Progenitor cell of endocrine pancreas (in vitro differentiated cells): ENCODE measurements around the gene CPLX1. TPM values are rescaled to one million over a fixed set of nuclear protein-coding genes. Genes with fewer than 3 reads are reported as not detected.

Experiments used
- DNase-seq: peaks from one replicate; pipeline ENCODE4 v3.0.0; 2021; ENCODE audit warnings: low spot score; ENCODE audit not compliant: unreplicated experiment
- H3K27ac Mint-ChIP-seq: 2 replicates; pipeline ENCODE4 v1.8.0; 2021; ENCODE audit warnings: mild to moderate bottlenecking, moderate library complexity, mixed read lengths
- H3K27me3 Mint-ChIP-seq: 2 replicates; pipeline ENCODE4 v1.8.0; 2021; ENCODE audit warnings: mixed read lengths
- H3K36me3 Mint-ChIP-seq: 2 replicates; pipeline ENCODE4 v1.8.0; 2022; ENCODE audit warnings: mixed read lengths; ENCODE audit not compliant: insufficient read depth
- H3K4me1 Mint-ChIP-seq: 2 replicates; pipeline ENCODE4 v1.8.0; 2021; ENCODE audit warnings: low read depth, mixed read lengths
- H3K4me3 Mint-ChIP-seq: 2 replicates; pipeline ENCODE4 v1.8.0; 2021; ENCODE audit warnings: low read depth, mild to moderate bottlenecking, moderate library complexity, mixed read lengths
- H3K9me3 Mint-ChIP-seq: 2 replicates; pipeline ENCODE4 v1.8.0; 2021; ENCODE audit warnings: low read depth, mixed read lengths
- total RNA-seq: library from RNA; stranded (reverse); gene quantifications from 2 replicates; pipeline ENCODE4 v1.2.1, GENCODE V29; 2021
- TF ChIP-seq, protein P1 (sequence below): fragments of 200-600 bp; sonication (generic); IDR thresholded peaks from one replicate; pipeline ENCODE4 v1.5.0; 2021; ENCODE audit warnings: antibody characterized with exemption, mild to moderate bottlenecking; ENCODE audit not compliant: unreplicated experiment

The CPLX1 gene
- total RNA-seq, 1 donor from 2014 or later = 1.4 TPM

DNA sequence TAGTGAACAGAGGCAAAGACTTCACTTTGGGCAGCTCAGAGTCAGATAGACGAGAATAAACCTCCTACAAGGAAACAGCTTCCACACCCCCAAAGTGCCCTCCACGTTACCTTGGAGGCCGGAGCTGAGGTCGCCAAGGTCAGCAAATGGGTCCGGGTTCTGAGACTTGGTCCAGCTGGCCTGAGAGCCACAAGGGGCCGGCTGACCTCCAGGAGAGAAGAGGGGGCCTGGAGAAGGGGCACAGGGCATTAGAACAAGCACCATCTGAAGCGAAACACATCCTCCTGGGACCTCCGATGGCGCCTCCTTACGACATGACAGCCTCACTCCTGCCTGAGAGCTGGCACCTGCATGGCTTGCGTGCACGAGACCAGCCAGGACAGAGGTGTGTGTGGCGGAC lies 33.6 kb upstream of the CPLX1 start:
- no peaks in the 10 kb centered on the region for H3K4me1 Mint-ChIP-seq
- no peaks in the 10 kb centered on the region for H3K27me3 Mint-ChIP-seq
- H3K36me3 Mint-ChIP-seq = peaks cover 41% of the 10 kb centered on the region
- no peak overlapping the region for H3K4me3 Mint-ChIP-seq
- no peak overlapping the region for H3K27ac Mint-ChIP-seq
- DNase-seq = no peak
- no peaks in the 10 kb centered on the region for H3K9me3 Mint-ChIP-seq
- TF ChIP-seq, protein P1, sequence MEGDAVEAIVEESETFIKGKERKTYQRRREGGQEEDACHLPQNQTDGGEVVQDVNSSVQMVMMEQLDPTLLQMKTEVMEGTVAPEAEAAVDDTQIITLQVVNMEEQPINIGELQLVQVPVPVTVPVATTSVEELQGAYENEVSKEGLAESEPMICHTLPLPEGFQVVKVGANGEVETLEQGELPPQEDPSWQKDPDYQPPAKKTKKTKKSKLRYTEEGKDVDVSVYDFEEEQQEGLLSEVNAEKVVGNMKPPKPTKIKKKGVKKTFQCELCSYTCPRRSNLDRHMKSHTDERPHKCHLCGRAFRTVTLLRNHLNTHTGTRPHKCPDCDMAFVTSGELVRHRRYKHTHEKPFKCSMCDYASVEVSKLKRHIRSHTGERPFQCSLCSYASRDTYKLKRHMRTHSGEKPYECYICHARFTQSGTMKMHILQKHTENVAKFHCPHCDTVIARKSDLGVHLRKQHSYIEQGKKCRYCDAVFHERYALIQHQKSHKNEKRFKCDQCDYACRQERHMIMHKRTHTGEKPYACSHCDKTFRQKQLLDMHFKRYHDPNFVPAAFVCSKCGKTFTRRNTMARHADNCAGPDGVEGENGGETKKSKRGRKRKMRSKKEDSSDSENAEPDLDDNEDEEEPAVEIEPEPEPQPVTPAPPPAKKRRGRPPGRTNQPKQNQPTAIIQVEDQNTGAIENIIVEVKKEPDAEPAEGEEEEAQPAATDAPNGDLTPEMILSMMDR = no peak

DNA sequence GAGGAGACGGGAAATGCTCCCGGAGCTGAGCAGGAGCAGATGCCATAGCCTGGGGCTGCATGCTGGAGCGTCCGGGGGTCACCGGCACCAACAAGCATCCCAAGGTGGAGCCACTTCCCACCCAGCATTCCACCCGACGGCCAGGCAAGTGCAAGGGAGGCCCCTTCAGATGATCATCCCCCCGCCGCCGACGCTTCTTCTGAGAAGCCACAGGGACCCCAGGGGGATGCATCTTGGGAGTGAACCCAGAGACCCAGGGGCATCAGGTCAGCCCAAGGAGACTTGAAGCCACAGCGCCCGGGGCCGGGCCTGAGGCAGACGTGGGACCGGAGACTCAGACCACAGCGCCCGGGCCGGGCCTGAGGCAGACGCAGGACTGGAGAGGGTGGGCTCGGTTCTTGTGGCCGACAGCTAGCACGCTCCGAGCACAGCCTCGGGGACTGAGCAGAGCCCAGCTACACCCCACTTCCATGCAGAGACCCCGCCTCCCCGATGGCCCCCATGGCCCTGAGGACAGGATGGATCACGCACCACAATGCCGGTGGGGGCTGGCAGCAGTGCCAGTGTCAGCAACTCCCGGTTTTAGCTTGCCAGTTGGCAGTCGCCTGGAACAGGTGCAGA lies 33.0 kb upstream of the CPLX1 start:
- DNase-seq = no peak
- Mint-ChIP-seq H3K36me3 (peaks cover 41% of the 10 kb centered on the region), H3K4me1 (no peaks in the 10 kb centered on the region)

DNA sequence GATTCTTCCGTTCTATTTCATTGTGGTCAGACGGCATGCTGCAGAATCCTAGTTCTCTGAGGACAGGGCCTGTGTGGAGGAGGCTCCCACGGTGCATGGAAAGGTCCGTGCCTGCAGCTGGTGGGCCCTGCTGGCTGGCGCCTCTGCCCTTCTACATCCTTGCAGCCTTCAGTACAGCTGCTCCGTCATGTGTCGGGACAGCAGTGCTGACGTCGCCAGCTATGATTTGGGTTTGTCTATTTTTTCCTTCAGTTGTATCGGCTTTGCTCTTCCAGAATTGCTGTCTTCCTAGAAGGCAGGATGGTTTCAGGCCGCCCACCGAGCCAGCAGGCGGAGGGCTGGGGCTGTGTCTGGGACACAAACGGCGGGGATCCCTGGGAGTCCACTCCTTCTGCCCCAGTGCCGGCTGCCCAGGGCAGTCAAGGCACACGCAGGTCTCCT lies 32.1 kb upstream of the CPLX1 start:
- DNase-seq = no peak
- peaks cover 38% of the 10 kb centered on the region for H3K36me3 Mint-ChIP-seq
- no peaks in the 10 kb centered on the region for H3K27me3 Mint-ChIP-seq
- TF ChIP-seq, protein P1 = no peak
- no peaks in the 10 kb centered on the region for H3K9me3 Mint-ChIP-seq
- no peak overlapping the region for H3K27ac Mint-ChIP-seq
- no peak overlapping the region for H3K4me3 Mint-ChIP-seq
- H3K4me1 Mint-ChIP-seq = no peaks in the 10 kb centered on the region

More for the DNA sequence above, 33.0 kb upstream of the CPLX1 start:
- no peak overlapping the region for H3K27ac Mint-ChIP-seq
- no peaks in the 10 kb centered on the region for H3K27me3 Mint-ChIP-seq
- H3K4me3 Mint-ChIP-seq = no peak overlapping the region
- TF ChIP-seq, protein P1 = no peak
- no peaks in the 10 kb centered on the region for H3K9me3 Mint-ChIP-seq

DNA sequence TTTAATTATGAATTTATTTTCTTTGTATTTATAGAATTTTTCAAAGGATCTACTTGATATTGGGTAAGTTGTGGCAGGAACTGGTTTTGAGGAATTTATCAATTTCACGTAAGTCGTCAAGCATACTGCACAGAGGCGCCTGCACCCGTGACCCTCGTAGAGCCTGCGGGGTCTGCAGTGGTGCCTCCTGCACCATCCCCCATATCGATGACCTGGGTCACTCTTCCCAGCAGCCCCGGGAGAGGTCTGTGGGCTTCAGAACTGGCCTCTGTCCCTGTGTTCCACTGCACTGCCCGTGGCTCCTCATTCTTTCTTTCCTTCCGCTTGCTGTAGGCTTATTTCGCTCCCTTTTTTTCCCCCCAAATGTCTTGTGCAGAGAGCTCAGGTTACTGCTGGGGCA lies 31.5 kb upstream of the CPLX1 start:
- H3K27ac Mint-ChIP-seq = no peak overlapping the region
- H3K4me3 Mint-ChIP-seq = no peak overlapping the region
- peaks cover 32% of the 10 kb centered on the region for H3K36me3 Mint-ChIP-seq
- DNase-seq = no peak
- no peaks in the 10 kb centered on the region for H3K4me1 Mint-ChIP-seq
- H3K9me3 Mint-ChIP-seq = no peaks in the 10 kb centered on the region
- no peaks in the 10 kb centered on the region for H3K27me3 Mint-ChIP-seq
- TF ChIP-seq, protein P1 = no peak

DNA sequence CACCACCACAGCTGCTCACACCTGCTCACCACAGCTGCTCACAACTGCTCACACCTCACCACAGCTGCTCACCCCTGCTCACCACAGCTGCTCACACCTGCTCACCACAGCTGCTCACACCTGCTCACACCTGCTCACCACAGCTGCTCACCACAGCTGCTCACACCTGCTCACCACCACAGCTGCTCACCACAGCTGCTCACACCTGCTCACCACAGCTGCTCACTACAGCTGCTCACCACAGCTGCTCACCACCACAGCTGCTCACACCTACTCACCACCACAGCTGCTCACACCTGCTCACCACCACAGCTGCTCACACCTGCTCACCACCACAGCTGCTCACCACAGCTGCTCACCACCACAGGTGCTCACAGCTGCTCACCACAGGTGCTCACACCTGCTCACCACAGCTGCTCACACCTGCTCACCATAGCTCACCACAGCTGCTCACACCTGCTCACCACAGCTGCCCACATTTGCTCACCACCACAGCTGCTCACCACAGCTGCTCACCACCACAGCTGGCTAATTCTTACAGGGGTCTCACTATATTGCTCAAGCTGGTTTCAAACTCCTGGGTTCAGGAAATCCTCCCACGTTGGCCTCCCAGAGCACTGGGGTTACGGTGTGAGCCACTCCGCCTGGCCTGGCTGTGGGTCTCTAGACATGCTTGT lies 30.4 kb upstream of the CPLX1 start:
- H3K4me3 Mint-ChIP-seq = no peak overlapping the region
- TF ChIP-seq, protein P1 = no peak
- no peaks in the 10 kb centered on the region for H3K27me3 Mint-ChIP-seq
- no peaks in the 10 kb centered on the region for H3K4me1 Mint-ChIP-seq
- H3K27ac Mint-ChIP-seq = no peak overlapping the region
- H3K36me3 Mint-ChIP-seq = peaks cover 23% of the 10 kb centered on the region
- H3K9me3 Mint-ChIP-seq = no peaks in the 10 kb centered on the region
- no peak for DNase-seq
